GM18520 (cell line): ENCODE data around the gene SPAG7.
A peak's percentile ranks its signal among the peaks of the same experiment; 100 is the strongest.

Source experiments
- ATAC-seq: cut with Tn5 transposase; IDR thresholded peaks from one replicate; pipeline ENCODE4 v1.9.1; 2021; ENCODE audit not compliant: unreplicated experiment

The SPAG7 gene

DNA sequence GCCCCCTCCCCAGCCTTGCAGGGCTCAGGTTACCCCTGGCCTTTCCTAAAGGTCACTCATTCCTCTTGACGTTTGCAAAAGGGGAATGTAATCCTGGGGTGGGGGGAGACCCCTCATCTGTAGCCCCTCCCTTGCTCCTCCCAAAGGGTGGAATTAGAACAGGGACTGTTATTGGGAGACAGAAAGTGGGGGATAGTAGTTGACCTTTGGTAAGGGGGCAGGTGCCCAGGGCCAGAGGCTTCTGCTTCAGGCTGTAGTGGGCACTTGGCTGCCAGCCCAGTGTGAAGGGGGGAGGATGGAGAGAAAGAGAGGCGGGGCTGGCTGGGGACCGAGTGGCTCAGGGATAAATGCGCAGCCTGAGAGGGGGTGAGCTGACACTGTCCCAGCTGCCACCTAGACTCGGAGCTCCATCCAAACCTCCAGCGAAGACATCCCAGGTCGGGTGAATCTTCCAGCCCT, 16.8 kb downstream of the SPAG7 start, which contains the start of gene ENO3:
ENO3 (plus strand) TSS at position 374 of the 459 bp plus-strand sequence. CDS start 711 bp downstream, outside the sequence.
- no peak for ATAC-seq

DNA sequence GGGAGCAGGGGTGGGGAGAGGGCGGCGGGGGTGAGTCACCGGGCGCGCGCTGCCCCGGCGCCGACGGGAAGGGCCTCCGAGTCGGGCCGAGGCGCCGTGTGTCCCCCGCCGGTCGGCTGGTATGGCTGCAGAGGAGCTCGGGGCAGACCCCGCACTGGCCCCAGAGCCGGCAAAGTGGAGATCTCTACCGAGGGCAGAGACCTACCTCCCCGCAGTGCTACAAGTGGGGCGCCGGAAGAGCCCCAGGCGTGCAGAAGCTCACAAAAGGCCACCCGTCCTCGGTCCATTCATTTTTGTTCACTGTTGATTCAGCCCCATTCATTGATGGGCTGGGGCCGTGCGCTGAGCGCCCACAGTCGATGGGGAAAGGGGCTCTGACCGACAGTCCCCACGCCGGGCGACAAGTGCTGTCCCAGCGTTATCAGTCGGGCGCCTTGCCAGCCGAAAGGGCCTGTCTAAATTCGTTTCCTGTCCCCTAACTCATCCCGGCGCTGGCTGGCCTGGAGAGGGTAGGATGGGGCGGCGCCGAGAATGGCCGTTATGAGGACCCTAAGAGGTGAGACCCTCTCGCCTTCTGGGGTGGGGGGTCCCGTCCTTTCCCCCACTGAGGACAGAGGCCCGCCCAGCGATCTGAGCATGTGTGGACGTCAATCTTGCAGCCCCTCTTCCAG, 17.4 kb downstream of the SPAG7 start:
- ATAC-seq, result no peak

DNA sequence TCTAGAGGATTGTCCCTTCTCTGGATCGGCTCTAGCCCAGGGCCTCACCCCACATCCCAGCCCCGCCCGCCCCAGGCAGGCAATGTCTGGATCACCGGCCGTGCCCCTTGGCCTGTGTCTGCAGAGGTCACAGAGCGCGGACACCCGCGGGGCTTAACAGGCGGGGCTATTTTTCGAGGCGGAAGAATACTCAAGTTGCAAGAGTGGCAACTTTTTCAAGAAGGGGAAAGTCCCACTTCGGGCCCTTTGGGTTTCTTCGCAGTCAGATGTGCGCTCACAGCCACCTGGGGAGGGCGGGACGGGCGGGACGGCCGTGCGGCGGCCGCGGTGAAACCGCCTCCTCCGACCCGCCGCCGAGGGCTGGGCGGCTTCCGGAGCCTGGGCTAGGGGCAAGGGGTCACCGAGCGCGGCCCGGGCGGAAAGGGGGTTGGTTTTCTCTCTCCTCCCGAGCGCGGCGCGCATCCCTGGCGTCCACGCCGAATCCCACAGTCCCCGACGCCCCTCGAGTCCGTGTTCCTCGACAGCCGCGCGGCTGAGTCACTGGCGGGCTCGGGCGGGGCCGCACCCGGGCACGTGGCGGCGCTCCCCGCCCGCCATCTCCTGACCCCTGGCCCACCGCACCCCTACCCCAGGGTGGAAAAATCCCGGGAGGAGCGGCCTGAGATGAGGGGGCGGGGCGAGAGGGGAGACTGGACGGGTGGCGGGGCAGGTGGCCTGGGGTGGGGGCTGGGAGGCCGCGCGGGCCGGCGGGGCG, 18.1 kb downstream of the SPAG7 start:
- peak; percentile 31 for ATAC-seq

DNA sequence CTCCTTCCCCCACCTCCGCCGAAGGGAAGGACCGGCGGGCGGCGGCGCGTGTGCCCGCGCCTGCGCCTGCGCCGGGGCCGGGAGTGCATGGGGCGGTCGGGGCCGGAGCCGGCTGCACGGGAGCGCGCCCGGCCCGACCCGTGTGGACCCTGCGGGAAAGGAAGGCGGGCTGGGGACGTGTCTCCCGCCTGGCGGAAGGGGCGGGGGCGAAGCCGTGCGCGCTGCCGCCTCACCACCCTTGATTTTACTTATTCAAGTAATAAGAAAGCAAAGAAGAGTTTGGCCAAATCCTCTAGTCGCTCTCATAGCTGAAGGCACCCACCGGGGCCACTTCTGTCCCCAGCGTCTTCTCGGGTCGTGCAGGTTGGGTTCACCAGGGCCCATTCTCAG, 18.7 kb downstream of the SPAG7 start:
- peak; percentile 16 for ATAC-seq

DNA sequence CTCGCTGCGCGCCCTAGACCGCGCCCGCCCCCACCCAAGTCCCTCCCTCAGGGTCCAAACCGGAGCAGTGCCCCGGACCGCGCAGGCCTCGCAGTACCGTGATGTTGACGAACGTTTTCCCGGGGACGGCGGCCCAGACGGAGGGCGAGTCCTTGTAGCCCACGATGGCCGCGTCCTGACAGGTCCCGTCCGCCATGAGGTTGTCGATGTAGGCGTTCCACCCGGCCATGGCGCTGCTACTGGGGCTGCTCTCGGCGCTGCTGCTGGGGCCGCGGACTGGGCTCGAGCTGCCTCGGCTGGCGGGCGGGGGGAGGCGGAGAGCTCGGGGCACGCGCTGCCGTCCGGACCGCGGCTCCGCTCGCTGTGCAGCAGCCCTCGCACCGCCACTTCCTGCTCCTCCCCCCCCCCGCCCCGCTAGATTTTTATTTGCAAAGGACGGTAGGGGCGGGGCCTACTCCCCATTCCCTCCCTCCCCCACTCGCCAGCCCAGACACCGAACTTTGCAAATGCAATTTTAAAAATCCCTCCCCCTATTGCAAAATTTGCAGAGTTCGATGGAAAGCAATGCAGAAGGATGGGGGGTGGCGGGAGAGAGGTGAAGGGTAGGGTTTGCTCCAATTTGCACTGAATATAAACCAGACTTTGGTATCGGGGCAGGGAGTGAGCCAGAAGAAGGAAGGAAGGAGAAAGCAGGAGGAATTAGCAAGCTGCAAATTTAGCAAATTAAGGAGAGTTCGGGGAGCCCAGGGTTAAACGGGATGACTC, 19.3 kb downstream of the SPAG7 start, which contains the start of gene PFN1:
PFN1 (minus strand) TSS at position 365 of the 765 bp plus-strand sequence; CDS start at position 229, 136 bp downstream.
- ATAC-seq, result no peak

DNA sequence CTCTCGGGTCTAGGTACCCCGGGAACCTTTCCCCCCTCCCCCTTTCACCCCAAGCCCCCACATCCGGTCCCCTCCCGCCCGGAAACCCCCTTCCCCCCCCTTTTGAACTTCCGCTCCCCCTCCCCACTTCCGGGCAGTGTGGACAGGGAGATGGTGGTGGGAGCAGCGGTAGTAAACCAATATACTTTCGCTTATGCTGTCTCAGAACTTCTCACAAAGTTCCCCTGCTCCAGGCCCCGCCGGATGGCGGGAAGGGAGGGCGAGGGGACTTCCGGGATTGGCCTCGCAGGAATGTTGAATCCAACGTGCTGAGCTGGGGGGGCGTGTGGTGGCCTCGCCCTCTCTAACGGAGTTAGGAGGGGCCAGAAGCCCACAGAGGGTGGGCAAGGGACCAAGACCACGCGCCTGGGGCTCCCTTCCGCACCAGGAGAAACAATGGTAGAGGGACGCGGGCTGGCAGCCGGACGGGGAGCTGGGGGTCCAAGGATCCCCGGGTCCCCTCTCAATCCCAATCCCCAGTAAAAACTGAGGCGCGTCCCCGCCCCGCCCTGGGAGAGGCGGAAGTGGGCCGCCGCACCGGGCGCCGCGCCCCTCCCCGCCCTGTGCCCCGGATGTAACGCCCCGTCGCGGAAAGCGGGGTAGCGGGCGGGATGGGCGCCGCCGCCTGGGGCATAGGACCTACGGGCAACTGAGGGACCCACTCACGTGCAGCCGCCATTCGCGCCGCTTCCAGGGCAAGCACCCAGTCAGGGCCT, 20.0 kb downstream of the SPAG7 start:
- no peak for ATAC-seq

DNA sequence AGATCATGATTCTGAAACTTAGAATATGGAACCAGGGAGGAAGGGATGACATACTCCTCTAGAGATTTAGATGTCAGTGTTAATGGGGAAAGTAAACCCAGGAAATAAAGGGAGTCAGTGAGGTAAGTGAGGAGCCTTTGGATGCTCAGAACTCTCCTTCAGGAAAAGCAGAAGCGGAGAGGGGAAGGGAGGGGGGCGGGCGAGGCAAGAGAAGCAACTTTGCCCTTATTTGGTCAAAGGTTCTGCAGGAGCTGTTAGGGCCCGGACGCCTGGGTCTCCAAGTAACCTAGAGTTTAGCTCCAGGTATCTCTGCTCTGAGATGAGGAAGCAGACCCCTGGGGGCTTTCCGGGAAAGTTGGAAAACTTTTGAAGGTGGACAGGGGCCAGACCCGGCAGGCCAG, 20.6 kb downstream of the SPAG7 start:
- no peak for ATAC-seq

DNA sequence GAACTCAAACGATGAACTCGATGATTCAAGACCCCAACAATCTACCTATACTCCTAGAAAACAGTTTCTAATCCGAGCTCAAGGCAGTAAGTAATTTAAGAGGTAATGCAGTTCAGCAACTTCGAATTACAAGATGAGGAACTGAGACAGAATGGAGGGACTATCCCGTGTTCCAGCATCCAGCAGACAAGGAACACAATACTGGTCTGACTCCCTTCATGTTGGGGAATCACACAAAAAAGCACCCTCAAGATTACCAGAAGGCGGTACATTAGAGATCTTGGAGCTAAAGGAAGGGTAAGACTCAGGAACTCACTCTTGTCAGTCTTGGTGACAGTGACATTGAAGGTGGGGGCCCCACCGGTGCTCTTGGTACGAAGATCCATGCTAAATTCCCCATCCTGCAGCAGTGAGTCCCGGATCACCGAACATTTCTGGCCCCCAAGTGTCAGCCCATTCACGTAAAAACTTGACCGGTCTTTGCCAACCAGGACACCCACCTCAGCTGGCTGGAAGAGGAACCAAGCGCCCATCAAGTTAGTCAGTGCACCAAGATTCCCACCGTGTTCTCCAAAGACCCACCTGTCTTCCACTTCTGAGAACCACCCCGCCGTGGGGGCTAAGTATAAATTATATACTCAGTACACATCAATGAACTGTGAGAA, 21.2 kb downstream of the SPAG7 start:
- ATAC-seq, result no peak

DNA sequence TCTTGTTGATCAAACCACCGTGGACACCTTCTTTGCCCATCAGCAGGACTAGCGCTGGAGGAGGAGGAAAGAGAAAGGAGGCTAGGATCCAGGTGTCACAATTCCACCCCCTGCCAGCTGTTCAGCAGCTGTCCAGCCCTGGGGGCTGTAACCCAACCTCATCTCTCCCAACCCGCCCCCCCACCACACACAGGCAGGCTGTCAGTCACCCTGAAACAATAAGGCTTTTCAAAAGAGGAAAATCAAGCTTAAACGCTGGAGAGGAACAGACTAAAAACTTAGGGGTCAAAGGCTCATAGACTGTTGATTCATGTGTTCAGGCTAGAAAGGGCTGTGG, 21.7 kb downstream of the SPAG7 start:
- no peak for ATAC-seq

DNA sequence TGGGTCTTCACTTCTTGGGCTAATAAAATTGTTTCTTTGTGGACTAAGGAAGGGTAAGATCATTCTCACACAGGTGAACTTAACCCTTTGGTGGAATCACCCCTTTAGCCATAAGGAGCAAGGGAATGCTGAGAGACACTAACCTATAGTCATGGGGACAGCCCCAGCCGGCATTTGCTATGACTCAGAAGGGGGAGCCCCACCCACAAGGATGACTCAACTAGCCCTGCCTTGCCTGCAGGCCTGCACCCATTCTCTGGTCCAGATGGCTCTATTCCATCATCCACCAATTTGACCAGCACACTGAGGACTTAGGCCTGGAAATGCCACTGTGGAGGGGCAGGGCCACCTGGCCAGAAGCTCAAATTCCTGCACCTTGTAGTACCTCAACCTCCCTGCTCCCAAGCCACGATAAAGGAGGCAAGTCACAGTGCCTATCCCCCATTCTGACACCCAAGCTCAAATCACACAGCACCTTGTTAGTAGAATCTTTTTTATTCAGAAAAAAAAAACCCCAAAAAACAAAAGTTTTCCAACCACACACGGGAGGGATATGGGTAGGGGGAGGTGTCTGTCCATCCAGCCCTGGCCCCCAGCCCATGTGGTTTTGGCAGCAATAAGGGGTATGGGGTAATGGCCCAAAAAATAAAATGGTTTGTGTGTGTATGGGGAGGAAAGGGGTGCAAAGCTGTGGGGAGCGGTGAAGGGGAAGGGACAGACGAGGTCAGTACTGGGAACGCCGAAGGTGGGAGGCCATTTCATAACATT, 22.3 kb downstream of the SPAG7 start:
- ATAC-seq, result no peak

DNA sequence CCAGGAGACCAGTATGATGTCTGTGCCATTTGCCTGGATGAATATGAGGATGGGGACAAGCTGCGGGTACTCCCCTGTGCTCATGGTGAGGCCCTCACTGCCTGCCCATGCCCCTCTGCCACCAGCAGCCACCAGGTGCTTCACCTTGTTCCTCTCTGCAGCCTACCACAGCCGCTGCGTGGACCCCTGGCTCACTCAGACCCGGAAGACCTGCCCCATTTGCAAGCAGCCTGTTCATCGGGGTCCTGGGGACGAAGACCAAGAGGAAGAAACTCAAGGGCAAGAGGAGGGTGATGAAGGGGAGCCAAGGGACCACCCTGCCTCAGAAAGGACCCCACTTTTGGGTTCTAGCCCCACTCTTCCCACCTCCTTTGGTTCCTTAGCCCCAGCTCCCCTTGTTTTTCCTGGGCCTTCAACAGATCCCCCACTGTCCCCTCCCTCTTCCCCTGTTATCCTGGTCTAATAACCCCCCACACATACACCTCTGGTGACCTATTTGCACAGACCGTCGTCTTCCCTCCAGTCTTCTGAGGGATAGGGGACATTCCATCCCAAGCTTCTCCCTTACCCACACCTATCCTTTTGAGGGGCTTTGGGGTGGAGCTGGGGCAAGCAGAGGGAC, 23.0 kb downstream of the SPAG7 start:
- ATAC-seq, result no peak

DNA sequence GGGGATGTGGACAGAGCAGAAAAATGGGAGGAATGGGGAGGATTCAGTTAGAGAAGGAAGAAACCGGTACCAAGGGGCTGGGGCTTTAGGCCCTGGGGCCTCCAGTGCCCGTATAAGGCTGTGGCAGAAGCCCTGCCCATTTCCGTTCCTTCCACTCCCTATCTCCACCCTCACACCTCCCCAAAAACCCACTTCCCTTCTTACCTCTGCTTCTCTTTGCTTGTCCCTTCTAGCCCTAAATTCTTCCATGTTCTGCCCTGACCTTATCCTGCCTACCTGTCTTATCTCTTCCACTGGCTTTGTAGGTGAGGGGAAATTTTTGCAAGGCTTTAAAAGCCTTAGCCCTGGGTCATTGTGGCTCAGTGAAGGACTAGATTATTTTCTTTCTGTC, 23.5 kb downstream of the SPAG7 start:
- no peak for ATAC-seq

DNA sequence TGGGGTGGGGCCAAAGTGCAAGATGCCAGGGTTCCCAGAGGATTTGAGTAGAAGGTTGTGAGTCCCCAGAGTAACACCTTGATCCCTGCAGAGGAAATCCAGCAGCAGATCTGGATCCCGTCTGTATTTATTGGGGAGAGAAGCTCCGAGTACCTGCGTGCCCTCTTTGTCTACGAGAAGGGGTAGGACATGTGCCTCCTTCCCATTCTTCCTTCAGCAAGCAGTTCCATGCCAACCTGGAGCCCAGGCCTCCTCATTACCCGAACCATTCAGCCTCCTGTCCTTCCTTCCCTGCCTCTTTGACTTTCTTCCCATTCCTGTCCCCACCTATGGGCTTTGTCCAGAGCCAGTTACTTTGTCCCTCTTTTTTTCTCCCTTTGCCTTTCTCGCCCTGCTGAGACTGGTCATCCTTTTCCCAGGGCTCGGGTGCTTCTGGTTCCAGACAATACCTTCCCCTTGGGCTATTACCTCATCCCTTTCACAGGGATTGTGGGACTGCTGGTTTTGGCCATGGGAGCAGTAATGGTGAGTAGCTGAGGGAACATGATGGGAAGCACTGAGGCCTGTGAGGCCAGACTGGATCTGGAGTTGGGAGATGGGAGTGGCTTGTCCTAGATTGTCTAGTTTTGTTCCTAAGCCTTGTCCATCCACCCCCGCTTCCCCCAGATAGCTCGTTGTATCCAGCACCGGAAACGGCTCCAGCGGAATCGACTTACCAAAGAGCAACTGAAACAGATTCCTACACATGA, 24.7 kb downstream of the SPAG7 start:
- ATAC-seq, result no peak

DNA sequence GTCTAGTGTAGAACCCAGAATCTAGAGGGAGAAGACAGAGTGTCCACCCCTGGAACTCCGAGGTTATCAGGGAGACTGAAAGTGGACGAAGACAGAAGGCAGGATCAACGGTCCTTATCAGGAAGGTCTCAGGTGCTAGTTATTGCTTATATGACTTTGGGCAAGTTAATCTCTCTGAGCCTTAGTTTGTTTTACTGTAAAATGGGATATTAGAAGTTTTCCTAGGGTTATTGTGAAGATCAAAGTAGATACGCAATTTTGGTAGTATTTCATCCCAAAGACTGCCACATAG, 26.4 kb downstream of the SPAG7 start:
- ATAC-seq, result no peak

DNA sequence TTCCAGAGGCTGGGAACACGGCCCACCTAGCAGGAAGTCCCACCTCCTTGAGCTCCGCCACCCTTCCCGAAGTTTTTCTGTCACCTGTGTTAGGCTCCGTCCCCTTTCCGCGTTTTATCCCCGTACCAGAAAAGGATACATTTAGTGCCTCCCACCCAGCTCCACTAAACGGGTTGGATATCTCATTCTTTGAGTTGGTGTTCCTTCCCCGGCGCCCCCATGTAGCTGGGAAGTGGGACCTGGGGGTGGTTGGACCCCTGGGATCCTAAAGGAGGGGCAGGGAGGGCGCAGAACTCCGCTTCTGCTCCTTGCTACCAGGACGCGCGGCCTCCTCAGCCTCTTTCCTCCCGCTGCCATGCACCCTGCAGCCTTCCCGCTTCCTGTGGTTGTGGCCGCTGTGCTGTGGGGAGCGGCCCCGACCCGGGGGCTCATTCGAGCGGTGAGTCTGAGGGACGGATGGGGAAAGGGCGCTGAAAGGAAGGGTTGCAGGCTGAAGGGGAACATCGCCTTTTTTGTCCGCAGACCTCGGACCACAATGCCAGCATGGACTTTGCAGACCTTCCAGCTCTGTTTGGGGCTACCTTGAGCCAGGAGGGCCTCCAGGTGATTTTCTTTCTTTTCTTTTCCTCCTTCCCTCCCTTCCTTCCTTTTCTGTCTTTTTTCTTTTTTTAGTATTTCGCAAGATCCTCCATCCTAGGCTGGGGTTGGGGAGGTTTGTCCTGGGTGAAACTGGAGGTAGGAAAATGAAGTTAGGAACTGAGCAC, 26.9 kb downstream of the SPAG7 start:
- no peak for ATAC-seq

DNA sequence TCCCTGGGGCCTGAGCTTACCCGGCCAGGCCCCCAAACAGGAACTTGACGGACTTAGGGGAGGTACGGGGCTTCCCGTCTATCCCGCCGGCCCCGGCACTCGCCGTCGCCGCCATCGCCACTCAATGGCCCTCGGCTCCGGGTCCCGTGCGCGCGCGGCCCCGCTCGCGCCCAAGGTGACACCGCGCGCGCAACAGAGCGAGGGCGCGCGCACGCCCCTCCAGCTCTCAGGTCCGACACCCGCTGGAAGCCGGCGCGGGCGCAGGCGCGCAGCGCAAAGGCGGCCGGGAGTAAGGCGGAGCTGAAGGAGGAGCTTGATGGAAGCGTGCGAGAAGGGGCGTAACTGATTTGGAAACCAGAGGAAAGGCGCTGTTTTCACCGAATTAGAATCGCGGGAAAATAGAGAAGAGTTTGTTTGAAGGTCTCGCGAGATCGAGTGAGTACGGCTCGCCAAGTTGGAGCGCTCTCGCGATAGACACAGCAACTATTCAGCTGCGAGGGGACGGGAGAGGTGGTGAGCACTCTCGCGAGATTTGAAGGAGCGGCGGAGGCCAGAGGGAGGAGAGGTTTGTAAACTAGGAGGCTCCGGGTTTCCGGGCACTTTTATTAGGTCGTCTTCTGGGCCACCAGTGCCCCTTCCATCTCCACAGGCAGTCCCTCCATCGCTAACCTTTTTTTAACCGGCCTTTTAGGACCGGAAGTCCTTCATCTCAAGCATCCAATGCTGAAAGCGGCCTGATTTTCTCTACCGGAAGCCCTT, 27.6 kb downstream of the SPAG7 start, which contains the start of the genes RNF167 and SLC25A11:
RNF167 (plus strand) TSS at position 473 of the 759 bp plus-strand sequence. CDS start 642 bp downstream, outside the sequence.
SLC25A11 (minus strand) TSS at position 251 of the 759 bp plus-strand sequence; CDS start at position 115, 136 bp downstream.
- peak; percentile 76 for ATAC-seq

DNA sequence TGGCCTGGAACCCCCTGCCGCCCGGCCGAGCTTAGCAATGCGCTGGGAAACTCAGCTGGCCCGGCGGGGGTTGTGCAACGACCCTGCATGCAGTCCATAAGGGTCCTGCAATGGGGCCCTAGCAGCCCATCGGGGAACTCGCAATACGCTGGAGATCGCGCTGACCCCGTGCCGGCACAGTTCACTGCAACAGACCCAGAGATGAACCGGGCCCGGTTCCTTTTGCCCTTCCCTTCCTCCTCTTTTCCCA, 28.1 kb downstream of the SPAG7 start:
- ATAC-seq, result peak; percentile 6
